ENCODE data around the gene ATAD2B. TPM values are rescaled to one million over a fixed set of nuclear protein-coding genes. Genes with fewer than 3 reads are reported as not detected.
"Not testable (repeated sequence)": the region's sequence is repeated elsewhere in the genome, so short reads cannot be mapped to it uniquely, and the experiment has no call there.

The ATAD2B gene
- total RNA-seq, 1 experiment from 2014 or later: 7.6 TPM

DNA sequence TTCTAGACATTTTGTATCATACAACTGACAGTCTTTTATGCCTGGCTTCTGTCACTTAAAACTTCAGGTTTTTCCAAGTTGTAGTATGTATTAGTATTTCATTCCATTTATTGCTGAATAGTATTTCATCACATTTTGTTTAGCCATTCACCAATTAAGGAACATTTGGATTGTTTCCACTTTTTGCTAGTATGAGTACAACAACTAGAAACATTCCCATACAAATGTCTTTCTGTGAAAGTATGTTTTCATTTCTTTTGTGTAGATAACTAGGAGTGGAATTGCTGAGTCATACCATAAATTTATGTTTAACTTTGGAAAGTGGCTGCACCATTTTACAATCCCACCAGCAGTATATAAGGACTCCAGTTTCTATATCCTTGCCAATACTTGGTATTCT, 135.9 kb downstream of the ATAD2B start:
- DNase-seq (ENCODE audit: low read depth): peak; percentile 14

DNA sequence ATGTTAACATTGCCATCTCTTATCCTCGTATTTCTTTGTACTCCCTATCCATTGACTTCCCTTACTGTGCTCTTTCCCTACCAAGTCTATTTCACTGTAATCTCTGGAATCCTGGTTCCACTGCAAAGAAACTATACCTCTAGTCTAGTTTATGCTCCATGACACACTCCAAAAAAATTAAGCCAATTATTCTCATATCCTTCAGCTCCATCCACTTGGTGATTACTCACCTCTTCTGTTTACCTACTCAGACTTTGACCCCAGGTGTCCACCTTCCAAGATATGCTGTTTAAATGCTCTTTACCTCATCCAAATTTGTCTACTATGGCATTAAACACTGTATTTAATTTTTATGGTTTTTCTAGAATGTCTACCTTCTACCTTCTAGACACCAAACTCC, 137.9 kb downstream of the ATAD2B start:
- no peak for DNase-seq (ENCODE audit: low read depth)

DNA sequence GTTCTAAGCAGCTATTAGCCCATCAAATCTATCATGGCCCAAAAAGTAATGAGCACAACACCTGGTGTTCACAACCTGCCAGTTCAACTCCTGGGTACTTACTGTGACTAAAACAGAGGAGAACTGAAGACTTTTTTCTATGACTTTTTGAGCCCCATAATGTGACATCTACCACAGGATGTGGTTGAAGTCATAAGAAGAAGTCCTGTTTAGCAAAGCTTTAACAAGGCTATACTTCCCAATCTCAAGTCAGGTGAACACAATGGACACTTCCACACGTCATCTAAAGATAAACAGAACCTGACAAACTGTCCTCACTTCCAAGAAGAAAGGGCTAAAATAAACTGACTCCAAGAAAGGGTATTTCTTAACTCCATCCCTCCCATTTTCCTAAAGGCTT, 138.8 kb downstream of the ATAD2B start:
- no peak for DNase-seq (ENCODE audit: low read depth)

DNA sequence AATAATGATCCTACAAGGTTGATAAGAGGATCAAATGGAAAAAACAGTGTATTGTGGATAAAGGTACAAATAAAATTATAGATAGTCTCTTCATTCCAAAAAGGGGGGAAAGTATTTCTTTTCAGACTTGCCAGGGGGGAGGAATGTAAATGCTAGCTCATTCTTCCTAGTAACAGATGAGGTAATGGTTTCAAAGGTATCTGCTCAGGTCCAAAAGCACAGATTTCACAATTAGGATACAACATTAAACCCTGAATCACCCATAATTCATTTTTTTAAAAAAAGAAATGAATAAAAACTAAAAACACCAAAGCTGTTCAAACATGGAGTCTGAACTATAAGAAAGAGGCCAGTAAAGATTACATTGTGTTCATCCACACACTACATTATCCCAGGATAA, 142.0 kb downstream of the ATAD2B start:
- no peak for DNase-seq (ENCODE audit: low read depth)

DNA sequence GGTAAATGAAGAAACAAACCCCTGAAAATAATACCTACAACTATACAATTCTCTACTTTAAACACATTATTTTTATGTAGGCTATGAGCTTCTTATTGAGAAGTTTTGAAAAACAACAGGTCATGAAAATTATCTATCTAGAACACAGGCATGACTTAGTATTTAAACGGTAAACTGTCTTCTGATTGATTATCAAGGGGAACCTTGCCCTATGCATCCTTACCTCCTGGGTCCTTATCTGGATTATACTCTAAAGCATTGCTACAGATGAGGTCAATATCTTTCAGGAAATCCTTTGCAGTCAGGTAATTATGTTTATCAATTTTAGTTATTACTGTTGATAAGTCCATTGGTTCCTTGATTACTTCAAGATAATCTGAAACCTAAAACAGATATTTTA, 144.3 kb downstream of the ATAD2B start:
- DNase-seq (ENCODE audit: low read depth): no peak

DNA sequence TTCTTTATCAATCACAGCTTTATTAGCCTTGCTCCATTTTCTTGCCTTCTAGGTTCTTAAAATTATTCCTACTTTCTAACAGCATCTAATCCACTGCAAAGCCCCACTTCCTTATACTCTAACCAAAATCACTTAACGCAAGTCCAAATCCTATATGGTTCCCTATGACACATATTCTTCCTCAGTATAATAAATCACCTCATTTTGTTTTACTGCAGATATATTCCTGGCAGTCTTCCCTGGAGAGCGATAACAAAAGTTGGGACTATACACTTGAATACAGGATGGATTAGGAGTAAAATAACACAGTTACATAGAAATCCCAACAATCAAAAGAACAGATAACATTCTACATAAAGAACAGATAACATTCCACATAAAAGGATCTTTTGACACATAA, 144.8 kb downstream of the ATAD2B start:
- no peak for DNase-seq (ENCODE audit: low read depth)

DNA sequence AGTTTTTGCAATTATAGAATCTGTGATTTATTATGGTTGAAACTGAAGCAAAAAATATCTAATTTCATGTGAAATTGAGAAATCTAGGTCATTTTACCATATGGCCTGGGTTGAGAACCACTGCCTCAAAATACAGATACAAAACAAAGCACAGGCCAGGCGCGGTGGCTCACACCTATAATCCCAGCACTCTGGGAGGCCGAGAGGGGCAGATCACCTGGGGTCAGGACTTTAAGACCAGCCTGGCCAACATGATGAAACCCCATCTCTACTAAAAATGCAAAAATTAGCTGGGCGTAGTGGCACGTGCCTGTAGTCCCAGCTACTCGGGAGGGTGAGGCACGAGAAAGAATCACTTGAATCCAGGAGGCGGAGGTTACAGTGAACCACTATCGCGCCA, 146.5 kb downstream of the ATAD2B start:
- not testable (repeated sequence) for DNase-seq (ENCODE audit: low read depth)

DNA sequence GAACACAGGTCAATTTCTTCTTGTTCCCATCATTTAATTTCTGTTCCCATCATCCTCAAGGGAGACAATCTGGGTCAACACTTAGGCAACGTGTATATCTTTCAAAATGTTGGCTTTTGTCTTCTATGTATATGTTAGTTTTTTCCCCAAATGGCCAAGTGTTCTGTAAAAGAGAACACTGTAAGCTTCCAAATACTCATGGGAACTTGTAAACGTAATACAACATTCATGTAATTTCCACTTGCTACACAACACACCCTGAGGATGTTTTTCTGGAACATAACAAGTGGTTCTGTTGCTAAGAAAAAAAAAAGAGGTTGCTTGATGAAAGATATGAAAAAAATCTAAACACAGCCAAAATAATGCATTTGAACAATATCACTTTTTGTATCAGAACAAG, 149.1 kb downstream of the ATAD2B start:
- DNase-seq (ENCODE audit: low read depth): no peak

DNA sequence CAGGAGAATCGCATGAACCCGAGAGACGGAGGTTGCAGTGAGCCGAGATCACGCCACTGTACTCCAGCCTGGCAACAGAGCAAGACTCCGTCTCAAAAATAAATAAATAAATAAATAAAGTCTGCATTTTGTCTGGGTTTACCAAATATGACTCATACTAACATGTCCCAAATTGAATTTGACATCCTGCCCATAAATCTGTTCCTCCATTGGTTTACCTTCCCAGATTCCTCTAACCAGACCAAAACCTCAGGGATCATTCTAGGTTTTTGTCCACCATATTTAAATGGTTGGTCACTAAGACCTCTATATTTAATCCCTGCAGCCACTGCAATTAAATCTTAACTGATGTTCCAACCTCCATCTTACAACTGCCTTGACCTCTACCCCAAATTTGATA, 150.9 kb downstream of the ATAD2B start:
- DNase-seq (ENCODE audit: low read depth): peak; percentile 15

DNA sequence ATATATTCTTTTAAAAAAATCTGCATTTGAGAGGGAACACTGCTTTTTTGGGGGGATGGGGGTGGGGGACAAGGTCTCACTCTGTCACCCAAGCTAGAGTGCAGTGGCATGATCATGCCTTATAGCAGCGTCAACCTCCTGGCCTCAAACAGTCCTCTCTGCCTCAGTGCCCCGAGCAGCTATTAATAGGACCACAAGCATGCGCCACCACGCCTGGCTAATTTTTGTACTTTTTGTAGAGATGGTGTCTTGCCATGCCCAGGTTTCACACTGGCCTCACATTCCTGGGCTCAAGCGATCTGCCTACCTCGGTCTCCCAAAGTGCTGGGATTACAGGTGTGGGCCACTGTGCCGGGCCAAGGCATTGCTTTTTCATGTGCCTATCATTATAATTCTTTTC, 154.2 kb downstream of the ATAD2B start:
- DNase-seq (ENCODE audit: low read depth): no peak

DNA sequence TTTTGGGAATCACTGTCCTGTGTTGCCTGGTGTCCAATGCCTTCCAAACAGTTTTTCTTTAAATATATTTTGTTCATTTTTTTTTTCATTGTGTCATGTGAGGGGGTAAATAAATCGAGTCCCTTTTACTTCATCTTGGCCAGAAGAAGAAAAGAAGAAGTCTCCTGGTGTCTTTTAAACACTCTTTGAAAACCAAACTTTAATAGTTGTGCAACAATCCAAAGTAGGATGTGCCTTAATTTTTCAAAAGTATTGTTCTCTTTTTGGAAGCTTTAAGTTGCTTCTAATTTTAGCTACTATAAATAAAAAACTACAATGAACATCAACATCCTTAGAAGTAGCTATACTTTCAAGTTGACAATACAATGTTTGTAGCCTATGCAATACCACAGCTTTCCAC, 154.9 kb downstream of the ATAD2B start:
- no peak for DNase-seq (ENCODE audit: low read depth)

DNA sequence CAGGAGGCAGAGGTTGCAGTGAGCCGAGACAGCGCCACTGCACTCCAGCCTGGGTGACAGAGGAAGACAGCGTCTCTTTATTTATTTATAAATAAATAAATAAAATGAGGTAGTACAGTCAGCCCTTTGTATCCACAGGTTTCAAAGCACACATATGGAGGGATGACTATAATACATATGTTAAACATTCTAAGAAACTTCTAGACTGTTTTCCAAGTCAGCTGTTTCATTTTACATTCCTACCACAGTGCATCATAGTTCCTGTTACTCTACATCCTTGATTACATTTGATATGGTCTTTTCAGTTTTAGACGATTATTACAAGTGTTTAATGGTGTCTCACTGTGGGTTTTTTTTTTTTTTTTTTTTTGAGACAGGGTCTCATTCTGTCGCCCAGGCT, 157.6 kb downstream of the ATAD2B start:
- DNase-seq (ENCODE audit: low read depth): no peak

DNA sequence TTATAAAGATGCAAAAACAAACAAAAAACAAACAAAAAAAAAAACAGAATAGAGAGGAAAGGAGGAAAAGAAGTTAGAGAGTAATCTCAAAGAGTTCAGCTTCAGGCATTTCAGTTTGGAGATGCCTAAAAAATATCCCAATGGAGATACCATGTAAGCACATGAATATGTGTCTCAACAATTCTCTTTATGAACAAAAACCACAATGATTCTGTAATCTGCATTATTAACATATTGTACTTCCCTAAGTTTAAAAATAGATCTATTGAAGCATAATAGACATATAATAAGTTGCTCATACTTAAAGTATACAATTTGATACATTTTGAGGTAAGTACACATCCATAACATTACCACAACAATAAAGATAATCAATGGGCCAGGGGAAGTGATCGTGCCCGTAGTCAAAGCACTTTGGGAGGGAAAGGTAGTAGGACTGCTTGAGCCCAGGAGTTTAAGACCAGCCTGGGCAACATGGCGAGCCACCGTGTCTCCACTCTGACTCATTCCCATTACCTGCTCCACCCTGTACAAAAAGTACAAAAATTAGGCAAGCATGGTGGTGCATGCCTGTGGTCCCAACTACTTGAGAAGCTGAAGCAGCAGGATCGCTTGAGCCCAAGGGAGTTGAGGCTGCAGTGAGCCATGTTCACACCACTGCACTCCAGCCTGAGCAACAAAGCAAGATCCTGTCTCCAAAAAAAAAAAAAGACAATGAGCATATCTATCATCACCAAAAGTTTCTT, 158.9 kb downstream of the ATAD2B start:
- DNase-seq (ENCODE audit: low read depth): no peak

DNA sequence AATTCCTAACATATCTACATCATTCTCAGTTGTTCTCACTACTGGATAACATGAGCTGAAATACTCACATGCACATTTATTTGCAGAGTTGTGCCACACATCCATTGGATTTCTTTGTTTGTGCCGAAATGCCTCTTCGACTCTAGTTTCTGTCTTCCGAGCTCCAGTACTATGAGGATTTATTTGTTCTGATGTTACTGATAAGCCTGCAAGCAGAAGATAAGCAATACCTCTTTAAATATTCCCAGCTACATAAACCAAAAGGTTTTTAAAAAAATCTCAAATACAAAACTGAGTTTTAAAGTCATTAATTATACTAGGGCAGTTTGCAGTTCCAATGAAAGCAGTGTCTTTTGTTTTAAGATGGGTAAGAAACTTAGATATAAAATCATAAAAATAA, 164.8 kb downstream of the ATAD2B start:
- DNase-seq (ENCODE audit: low read depth): no peak

DNA sequence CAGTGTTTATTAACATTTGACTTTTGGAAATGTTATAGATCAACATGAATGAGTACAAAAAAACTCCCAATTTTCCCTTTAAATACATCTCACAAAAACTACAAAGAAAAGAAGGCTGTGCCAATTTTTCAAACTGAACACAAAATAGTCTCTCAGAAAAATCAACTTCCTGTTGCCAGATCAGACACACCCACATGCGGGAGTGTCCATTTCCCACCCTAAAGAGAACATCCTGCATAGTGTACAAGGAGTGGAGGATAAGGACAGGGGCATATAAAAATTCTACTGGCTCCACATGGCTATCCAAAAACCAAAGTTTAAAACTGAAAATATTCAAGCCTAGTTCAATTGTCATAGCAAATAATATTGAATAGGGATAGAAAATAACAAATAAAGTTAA, 165.3 kb downstream of the ATAD2B start:
- peak; percentile 5 for DNase-seq (ENCODE audit: low read depth)

DNA sequence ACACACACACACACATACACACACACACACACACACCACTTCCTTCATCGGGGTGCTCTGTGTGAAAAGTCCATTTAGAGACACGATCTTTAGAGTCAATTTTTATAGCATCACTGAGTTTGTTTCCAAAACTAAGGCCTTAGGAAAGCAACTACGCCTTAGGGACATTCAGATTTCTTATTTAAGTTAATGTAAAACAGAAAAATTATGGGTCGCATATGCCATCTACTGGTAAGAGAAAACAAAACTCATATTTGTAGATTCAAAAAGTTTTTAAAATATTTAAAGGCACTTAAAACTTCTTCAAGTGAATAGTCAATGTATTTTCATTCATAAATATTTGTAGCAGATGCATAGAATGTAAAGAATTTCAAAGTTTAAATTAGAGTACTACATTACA, 166.2 kb downstream of the ATAD2B start:
- DNase-seq (ENCODE audit: low read depth): peak; percentile 52

DNA sequence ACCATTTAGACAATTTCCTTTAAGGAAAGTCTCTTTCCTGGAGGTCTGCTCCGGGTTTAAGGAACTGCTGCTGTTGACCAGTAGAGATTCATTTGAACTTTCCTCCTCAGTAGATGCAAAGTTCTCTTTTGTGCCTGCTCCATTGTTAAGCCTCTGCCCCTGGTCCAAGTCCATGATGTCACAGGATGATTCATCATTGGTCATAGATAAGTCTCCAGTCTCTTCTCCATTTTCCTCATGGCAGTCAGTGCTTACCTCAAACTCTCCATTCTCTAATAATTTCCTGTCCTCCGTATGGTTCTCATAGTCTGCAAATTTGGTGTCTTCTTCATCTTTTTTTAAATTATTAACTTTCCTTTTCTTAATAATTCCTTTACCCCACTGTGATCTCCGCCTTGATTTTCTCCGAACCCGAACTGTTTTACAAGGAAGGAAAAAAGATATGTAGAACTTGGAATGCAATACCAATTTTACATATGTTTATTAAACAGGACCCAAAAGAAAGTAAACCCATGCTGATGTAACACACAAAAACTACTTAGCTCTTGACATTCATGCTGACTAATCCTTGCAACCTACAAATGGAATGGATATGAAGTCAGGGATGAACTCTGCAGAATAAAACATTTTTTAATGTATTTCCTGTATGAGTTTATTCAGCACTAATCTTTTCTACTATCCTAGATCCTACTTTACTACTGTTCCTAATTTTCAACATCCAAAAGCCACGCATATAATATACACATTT, 169.1 kb downstream of the ATAD2B start:
- peak; percentile 84 for DNase-seq (ENCODE audit: low read depth)

DNA sequence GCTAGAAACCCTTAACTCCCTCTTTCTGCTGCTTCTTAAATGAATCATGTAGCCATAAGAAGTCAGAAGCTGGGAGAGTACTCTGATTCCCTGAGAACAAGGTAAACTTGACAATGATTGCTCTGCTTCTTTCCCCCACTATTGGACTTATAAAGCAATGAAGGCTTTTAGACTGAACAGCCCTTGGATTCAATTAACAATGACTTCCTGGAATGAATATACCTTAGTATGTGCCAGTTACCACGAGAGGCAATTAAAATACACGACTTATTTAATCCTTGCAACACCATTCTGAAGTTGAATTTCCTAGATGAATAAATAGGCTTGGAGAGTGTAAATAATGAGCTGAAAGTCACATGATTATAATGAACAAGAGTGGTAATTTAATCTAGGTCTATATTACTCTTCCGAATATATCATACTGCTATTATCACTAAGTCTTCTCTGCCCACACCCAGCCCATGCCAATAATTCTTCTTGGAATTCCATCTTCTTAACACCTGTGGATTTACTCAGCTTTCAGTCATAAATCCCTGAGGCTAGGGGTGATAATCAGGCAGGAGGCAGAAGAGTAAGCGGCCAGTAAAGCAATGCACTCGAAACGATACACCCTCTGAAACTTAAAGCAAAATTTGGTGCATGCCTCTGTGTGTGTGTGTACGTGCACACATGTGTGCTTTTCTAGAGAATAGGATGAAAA, 170.2 kb downstream of the ATAD2B start:
- peak; percentile 49 for DNase-seq (ENCODE audit: low read depth)

DNA sequence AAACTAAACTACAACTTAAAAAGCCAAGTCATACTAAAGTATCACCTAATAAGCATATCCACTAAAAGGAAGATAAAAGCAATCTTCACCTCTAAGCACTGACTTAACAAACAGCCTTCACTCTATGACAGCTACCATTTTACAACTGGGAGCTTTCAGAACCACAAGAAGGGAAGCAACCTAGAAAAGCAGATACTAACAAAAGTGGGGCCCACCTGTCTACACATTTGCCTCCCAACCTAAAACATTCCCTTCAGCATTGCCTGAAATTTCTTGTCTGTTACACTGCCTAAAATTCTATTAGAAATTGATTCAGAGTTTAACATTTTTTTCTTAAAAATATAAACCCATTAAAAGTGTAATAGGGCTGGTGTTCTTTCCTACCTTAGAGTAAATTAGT, 172.0 kb downstream of the ATAD2B start:
- no peak for DNase-seq (ENCODE audit: low read depth)

DNA sequence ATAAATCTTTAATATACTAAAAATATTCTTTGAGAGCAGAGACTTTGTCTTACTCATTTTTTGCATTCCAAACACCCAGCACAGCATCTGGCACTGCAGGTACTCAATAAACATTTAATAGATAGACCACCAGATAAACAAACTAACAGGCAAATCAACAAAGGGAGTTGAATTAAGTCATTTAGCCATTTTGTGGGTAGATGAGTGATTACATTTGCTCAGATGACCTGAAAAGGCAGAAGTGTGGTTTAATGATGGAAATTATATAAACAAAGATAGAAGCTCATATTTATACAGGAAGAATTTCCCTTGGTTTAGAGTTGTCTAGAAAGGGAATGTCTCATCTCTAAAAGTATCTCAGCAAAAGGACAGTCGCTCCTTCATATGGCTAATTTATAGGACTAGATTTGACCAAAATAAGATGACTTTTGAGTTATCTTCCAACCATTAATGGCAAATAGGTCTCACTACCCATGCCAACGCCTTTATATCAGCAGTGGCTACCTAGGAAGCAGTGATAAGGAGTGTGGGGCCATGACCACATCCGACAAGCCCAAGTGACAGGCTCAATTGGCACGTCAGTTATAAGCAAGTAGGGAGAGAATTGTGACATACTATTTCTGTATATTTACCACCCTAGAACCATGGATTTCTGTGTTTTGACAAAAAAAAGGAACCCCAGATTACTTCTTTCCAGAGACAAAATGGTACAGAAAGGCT, 173.5 kb downstream of the ATAD2B start:
- no peak for DNase-seq (ENCODE audit: low read depth)

DNA sequence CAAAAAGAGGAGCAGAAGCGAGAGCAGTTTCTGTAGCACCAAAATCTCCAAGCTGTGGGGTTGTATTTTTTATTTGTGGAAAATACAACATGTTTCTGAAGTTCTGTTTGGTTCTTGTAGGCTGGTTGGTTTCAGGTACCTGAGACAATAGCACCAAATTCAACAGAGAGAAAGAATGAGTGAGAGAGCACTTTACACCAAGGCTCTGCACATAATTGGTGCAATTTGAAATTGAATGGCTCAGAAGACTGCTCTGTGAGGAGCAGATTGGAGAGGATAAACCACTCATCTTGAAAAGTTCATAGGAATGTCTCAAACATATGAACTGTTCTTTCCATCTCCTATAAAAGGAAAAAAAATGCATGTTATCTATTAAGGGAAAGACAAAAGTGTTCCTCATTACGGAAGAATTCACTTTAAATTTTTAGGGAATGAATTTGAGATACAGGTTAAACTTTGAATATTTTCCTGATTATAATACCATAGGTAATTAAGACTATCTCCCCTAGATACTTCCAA, 175.1 kb downstream of the ATAD2B start:
- no peak for DNase-seq (ENCODE audit: low read depth)
